Astrocyte (in vitro differentiated cells and primary cell): ENCODE data around the gene SAMD4A.

ENCODE experiments used
- EZH2 ChIP-seq: IDR thresholded peaks from 2 replicates; pipeline ENCODE4 v1.6.1; 2012; ENCODE audit warnings: mild to moderate bottlenecking, low read length, inconsistent platforms; ENCODE audit not compliant: insufficient read depth
- TF ChIP-seq, protein P1 (sequence below): IDR thresholded peaks from 2 replicates; pipeline ENCODE4 v1.5.1; 2011; ENCODE audit warnings: low read depth, mild to moderate bottlenecking, inconsistent platforms, low read length, moderate library complexity; ENCODE audit not compliant: insufficient read depth

DNA sequence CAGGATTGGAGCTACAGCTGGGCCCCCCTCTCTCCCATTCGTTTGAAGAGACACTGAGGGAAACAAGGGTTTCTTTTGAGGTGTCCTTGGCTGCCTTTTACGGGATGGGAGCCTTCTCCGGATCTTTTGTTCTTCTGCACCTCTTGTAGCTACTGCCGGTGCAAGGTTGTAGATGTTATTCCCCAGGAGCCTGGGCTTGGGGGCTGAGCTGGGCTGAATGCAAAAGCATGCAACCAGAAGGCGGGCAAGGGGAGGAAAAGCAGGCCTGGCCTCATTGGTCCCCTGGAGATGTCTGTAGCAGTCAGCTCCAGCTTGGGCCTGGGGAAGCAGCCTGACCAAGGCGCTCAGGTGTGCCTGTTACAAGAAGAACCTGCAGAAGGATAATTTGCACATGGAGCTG lies 225.4 kb downstream of the SAMD4A start:
- TF ChIP-seq, protein P1, sequence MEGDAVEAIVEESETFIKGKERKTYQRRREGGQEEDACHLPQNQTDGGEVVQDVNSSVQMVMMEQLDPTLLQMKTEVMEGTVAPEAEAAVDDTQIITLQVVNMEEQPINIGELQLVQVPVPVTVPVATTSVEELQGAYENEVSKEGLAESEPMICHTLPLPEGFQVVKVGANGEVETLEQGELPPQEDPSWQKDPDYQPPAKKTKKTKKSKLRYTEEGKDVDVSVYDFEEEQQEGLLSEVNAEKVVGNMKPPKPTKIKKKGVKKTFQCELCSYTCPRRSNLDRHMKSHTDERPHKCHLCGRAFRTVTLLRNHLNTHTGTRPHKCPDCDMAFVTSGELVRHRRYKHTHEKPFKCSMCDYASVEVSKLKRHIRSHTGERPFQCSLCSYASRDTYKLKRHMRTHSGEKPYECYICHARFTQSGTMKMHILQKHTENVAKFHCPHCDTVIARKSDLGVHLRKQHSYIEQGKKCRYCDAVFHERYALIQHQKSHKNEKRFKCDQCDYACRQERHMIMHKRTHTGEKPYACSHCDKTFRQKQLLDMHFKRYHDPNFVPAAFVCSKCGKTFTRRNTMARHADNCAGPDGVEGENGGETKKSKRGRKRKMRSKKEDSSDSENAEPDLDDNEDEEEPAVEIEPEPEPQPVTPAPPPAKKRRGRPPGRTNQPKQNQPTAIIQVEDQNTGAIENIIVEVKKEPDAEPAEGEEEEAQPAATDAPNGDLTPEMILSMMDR: no peak
- no peak for TF ChIP-seq EZH2
